Measurements from ENCODE around the gene HES6.
A peak's percentile ranks its signal among the peaks of the same experiment; 100 is the strongest.

The HES6 gene

DNA sequence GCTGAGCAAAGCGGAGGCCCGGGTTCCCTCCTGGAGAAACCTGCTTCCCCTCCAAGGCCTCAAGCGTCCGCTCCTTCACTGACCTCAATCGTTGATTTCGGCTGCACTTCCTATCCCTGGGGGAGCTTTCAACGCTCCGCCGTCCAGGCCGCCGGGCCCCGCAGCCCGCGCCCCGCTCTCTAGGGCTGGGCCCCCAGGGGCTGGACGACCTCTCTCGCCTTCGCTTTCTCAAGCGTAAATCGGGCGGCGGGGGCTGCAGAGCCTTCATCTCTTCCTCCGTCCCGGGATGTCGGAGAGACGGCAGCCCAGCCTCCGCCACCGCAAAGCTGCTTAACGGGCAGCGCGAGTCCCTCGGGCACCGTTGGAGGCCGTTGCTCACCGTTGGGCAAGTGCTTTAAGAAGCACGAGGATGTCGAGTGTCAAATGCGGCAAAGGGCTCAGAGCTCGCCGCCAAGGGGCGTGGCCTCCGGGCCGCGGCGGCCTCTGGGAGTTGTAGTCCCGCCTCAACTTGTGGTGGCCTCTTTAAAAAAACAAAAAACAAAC is 8.5 kb downstream of the HES6 start:
- DNase-seq = peak; percentile 46

DNA sequence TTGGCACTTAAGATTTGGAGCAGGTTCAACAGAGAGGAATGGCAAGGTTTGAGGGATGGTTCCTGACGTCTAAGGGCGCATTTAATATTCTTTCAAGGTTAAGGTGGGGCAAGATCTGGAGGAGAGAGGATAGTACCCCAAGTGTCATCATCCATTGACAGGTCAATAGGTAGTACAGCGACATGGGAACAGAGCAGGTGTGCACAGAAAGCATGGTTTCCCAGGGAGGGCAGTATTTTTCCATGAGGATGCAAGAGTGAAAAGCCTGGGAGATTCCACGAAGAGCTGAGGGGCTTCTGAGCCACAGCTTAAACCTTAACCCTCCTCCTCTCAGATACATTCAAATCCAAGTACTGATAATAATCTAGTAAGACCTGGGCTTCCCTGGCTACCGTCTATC is 9.1 kb downstream of the HES6 start:
- DNase-seq = no peak

DNA sequence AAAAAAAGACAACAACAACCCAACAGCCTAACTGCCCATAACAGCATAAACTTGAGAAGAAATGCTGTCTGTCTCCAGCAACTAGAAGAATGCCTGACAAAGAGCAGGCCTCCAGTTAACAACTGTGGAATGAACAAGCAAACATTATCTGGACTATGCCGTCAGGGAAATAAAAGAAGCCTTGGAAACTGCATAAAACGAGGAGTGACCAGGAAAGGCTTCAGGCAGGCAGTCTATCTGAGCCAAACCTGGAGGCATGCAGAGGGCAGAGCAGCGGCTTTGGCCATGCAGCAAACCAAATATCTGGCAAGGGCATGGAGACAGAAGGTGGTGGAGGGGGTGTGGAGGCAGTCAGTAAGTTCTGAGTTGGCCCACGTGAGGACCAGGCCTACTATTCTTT is 11.1 kb downstream of the HES6 start:
- no peak for DNase-seq

DNA sequence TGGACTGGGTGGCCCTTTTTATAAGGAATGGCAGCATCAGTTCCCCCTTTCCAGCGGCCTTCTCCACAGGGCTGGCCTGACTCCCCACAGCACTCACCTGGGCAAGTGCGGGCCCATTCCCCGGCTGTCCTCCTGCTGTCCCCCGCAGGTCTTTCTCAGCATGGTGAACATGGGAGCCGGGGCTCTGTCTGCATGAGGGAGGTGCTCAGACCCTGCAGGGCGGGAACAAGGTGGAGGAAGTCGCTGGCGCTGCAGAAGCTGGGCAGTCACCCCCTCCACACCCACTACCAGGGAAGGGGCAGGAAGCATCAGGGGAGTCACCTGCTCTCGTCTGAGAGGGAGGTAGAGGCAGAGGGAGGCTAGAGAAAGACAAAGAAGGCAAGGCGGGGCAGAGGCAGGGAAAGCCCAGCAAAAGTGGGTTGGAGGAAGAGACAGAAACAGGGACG is 12.2 kb downstream of the HES6 start:
- no peak for DNase-seq

DNA sequence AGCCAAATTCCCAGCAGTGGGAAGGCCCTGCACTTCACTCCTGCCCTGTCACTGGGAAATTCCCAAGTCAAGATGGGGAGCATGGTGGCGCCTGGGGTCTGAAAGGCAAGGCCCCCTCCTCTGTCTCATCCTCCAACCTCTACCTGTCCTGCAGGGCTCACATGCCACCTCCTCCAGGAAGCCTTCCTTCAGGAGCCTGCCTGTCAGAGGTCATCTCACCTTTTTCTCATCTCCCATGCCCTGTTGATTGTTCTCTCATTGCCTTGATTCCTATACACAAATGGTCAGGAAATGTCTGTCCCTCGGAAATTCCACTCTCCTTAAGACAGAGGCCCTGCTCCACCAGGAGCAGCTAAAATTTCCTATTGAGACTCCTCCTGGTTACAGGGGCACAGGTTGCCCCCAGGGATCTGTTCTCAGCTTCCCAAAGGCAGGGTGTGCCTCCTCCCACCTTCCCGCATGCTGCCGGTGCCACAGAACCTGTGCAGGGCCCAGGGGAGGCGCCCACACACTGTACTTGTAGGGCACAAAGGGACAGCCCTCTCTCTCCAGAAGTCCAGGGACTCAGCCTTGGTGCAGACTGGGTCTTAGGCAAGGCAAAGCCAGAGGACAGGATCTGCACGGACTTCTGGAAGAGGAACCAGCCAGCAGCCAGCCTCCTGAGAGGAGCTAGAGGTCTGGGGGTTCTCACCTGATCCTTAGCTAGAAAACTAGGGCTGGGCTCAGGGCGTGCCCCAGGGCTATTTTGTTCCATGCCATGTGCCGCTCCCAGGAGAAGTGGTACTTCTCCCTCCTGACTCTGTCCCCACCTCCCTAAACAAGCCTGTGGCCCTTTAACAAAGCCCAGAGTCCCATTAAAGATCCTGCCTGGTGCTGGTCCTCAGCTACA is 12.9 kb downstream of the HES6 start:
- DNase-seq = no peak

DNA sequence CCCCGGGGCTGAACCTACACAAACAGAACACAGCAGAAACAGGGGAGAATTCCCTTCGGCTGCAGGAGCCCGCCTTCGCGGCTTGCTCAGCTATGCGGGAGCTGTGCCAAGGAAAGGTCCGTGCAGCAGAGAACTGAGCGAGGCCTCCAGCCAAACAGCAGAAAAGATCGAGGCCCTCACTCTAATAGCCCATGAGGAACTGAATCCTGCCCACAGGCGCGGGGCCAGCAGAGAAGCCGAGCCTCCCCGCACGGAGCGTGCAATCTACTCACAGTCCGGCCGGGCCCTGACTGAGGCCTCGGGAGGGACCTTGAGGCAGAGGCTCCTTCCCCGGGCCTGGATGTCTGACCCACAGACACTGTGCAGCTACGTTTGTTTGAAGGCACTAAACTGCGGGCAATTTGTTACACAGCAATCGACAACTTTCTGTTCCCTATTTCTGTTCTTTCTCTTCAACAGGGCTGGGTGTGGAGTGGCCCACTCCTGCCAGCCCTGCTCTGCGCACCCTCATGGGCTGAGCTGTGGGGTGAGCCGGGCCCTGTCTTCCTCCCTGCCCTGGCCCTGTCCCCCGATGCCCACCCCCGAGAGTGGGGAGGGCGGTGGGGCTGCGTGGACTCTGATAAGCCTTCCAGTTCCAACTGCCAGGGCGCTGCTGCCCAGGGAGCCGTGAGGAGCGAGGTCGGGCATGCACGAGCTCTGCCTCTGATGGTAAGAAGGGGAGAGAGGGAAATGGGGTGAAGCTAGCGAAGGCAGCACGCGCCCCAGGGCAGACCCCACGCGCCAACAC is 13.7 kb downstream of the HES6 start:
- peak; percentile 43 for DNase-seq

DNA sequence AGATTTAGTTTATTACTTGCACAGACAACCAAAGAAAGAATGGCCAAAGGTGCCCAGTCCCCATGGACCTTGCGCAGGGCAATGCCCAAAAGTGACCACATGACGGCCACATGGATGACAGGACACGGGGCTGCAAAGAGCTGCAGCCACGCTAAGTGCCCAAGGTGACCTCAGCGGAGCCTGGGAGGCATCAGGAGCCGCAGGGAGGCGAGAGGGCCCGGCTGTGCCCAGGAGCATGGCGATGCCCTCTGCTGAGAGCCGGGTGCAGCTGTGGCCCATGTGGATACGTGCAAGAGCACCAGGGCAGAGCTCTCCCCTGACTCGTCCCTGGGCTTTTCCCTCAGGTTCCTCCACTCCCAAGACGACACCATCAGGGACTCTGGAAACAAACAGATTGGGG is 14.7 kb downstream of the HES6 start:
- DNase-seq = no peak

DNA sequence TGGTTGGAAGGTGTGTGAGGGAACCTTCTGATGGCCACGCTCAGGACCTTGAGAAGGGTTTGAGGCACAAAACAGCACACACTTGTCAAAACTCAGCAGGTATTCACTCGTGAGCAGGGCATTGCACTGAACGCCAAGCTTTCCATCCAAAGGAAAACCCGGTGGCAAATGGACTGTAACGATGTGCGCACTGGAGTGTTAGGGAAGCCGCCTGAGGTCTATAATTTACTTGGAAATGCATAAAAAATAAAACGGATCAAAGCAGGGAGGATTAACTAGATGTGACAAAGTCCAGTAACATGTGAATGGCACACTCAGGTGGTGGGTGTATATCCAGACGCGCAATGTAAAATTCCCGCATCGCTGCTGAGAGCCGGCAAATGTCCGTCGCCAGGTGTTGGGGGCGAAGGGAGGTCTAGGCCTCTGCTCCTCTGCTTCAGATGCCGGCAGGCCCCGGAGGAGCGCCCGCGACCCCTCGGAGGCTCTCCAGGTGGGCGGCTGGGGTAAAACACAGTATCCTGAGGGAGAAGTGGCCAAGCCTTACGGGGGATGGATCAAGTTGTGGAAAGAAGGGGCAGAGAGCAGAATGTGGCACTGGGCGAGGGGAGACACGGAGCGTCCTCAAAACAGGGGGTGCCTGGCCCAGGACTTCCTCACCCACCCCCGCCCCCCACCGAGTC is 15.3 kb downstream of the HES6 start:
- no peak for DNase-seq

DNA sequence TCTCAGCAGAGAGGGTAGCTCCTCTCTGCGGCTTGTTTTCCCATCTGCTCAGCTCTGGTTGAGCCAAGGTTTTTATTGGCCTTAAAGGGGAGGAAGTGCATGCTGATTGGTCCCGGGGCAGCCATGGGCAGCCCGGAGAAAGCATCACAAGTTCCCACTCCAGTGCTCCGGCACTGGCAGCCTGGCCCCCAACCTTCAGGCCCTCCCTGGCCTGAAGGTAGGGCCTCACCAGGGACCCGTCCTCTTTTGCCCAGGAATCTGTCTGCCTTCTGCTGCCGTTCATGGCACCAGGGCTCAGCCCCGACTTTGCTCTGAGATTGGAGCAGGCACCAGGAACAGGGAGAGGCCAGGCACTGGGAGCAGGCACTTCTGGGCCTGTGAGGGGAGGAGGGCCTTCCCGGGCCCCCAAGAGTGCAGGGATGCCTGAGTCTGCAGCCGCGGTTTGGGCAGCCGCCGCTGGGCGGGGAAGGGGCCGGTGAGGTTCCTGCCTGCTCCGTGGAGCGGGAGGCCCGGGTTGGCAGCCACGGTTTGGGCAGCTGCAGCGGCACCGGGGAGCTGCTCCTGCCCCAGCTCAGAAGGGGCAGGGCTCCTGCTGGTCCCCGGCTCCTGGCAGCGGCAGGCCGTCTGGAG is 18.8 kb downstream of the HES6 start:
- no peak for DNase-seq

DNA sequence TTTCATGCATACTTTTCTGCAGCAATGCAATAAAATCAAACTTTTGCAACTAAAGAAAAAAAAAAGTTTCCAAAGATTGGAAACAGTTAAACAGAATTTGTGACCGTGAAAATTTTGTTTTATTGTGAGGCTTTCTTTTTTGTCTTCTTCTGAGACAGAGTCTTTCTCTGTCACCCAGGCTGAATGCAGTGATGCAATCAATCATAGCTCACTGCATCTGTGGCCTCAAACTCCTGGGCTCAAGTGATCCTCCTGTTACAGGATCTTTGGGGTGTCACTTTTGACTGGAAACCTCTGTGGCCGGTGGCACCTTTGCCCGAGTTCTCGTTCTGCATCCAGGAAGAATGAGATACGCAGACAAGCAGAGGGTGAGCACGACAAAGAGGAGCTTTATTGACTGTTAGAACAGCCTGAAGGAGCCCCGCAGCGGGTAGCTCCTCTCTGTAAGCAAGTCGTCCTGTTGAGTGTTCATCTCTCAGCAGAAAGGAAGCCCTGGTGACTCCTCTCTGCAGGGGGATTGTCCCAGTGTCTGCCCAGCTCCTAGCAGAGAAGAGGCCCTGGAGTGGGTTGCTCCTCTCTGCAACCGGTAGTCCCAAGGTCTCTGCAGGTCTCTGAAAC is 19.5 kb downstream of the HES6 start:
- DNase-seq = no peak

DNA sequence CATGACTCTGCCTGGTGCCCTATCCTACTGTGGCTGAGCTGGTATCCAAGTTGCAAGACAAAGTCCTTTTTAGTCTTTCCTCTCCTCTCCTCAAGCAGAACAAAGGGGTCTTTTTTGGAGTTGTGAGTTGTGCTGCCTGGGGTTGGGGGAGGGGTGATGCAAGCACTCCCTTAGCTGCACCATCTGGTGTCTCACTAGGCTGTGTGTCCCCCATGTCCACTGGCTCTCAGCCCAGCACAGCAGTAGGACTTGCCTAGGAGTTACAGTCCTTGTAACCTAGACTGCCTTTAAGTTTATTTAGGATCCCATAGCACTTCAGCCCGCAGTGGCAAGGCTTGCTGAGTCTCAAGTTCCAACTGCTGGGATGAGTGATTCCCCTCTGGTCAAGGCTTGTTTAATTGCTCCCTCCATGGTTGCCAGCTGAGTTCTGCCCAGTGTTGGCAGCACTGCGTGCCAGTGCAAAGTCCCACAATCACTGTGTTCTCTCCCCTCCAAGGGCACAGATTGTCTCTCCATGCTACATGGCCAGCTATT is 23.1 kb downstream of the HES6 start:
- DNase-seq = no peak

DNA sequence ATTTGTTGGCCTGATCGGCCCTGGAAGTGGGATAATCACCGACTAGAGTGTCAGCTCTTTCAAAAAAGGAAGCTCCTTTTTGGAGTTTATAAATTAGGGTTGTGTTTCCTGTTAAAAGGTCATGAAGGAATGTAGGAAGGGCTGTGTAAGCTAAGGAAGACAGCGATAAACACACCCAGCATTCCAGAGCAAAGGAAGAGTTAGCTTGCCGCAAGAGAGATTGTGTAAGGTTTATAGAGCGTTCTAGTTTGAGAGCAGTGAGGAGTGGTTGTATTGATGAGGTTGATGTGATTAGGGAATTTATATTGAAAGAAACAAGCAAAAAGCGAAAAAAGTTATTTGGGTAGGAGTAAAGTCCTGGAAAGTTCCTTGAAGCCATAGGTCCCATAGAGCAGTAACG is 32.8 kb downstream of the HES6 start:
- no peak for DNase-seq

DNA sequence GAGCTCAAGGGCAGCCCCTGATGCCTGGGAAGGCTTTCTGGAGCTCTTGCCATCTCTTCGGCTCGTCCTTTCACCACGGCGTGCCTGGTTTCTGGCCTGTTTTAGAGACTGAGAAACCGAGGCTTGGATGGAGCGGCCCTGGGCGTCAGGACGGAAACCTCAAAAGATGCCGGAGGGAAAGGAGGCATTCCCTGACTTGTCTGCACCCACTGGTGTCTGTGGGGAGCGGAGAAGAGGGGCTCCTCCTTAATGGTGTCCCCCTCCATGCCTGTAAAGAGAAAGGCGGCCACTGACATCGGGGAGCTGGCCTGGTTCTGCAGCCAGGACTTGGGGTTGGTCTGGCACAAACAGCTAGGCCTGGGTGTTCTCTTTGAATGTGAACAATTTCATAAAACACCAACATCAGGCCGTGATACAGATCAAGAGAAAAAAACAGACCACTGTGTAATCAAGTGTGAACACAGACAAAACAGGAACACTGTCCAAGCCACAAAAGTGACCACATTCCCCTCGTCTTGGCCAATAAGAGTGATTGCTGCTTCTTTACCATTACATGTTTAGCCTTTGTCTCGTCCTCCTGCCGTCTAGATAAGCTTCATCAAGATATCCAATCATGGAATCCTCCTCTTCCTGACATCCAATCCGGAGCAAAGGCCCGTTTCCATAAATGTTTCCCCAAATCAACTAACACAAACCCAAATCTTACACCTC is 35.7 kb downstream of the HES6 start:
- no peak for DNase-seq

DNA sequence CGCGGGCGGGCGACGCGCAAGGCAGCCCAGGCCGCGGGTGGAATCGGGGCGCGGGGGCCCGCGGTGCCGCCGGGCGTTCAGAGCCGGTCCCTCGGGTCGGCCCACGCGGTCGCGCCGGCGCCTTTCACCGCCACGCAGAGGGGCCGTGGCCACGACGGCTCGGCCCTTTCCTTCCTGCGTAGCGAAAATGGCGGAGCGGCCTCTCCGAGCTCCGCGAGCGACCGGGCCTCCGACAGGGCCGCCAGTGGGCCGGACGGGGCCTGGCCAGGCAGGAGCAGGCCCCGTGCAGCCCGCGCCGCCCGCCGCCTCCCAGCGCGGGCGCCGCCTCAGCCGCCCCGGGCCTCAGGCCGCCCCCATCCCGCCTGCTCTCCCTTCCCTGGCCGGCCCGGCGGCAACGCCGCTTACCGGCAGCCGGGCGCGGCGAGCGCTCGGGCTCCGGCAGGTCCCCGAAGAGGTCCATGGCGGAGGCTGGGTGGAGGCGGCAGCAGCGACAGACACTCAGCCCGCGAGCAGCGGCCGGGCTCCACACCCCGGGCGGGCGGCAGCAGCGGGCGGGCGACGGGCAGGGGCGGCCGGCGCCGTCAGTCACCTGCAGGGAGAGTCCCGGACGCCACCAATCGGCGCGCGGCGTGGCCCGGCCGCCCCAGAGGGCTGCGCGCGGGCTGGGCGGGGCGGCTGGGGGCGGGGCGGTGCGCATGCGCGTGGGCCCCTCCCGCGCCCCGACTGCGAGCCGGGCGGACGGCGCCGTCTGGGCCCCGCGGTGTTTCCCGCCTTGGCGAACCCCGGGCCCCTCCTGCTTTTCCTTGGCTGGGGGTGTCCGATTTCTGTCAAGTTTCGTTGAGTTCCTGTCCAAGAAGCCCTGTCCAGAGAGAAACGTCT is 36.5 kb downstream of the HES6 start, which contains the start of gene ILKAP:
ILKAP (minus strand) TSS at position 602 of the 879 bp plus-strand sequence; CDS start at position 460, 142 bp downstream.
- peak; percentile 86 for DNase-seq

DNA sequence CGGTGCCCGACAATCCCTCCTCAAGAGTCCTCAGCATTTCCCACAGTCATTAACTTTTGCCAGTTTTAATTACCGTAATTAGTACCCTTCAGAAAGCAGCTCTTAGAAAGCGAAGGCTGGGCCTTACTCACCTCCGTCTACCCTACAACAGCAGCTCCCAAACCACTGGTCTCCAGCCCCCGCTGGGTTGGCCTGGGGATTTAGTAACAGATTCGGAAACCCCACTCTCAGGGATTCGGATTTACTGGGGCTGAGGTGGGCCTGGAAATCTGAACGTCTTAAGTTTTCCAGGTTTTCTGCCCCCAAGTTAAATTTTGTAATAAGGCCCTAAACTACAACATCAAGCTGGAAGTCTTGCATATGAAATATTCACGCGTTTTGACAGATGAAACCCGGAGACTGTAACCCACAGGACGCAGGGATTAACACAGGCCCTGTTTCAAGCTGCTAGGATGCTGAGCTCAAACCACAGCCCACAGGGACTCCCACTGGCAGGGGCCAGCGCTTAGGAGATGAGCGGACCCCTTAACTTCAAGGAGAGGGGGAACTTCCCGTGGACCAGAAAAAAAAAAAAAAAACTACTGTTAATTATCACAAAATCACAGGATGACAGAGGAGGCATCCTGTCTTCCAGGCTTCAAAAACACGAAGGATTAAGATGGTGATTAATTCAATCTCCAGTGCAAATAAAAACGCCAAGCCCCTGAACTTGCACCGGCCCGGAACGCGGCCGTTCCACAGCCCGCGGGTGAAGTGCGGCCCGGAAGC is 37.3 kb downstream of the HES6 start:
- peak; percentile 12 for DNase-seq

DNA sequence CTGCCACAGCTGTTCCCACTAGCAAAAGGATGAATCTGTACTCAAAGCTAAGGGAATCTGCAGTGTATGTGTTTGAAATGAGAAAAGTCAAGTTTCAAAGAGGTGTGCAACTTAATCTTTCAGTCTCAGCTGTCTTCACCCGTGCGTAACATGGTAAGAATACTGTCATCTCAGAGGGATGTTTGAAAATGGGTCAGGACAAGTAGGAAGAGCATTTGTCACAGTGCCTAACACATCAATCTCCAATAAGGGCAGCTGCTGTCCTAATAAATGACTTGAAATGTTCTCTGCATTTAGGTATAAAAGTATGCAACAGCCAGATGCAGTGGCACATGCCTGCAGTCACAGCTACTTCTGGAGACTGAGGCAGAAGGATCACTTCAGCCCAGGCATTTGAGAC is 49.4 kb downstream of the HES6 start:
- no peak for DNase-seq

Measured in fibroblast of skin of right biceps (primary cell).